Activated CD8-positive, alpha-beta T cell treated with anti-CD3 and anti-CD28 coated beads, Interleukin-2, amount 10 ng/mL, durations not matched to agents 7 days and 5 days (primary cell): ENCODE measurements around the gene ZG16. TPM values are rescaled to one million over a fixed set of nuclear protein-coding genes. Genes with fewer than 3 reads are reported as not detected.
"Not testable (repeated sequence)": the region's sequence is repeated elsewhere in the genome, so short reads cannot be mapped to it uniquely, and the experiment has no call there.

Experiments used
- ATAC-seq: fragments of 150-1000 bp; cut with Tn5 transposase; one replicate; pipeline ENCODE4 v1.10.0; 2021; ENCODE audit warnings: moderate library complexity
- CTCF ChIA-PET: fragments of 350-600 bp; sonication (Branson Sonifier 250); formaldehyde crosslinking; loops from one replicate; lab custom pipeline; 2021; ENCODE audit warnings: antibody characterized with exemption; lab: Charles Lee
- POLR2A ChIA-PET: fragments of 350-600 bp; sonication (Branson Sonifier 250); formaldehyde crosslinking; loops from one replicate; lab custom pipeline; 2021; ENCODE audit warnings: antibody characterized with exemption; lab: Charles Lee
- DNase-seq: peaks from one replicate; pipeline ENCODE4 v3.0.0-alpha.2; 2020
- H3K27ac Mint-ChIP-seq: one replicate; pipeline ENCODE4 v1.8.0; 2021; ENCODE audit warnings: mild to moderate bottlenecking, mixed read lengths
- H3K27me3 Mint-ChIP-seq: one replicate; pipeline ENCODE4 v1.8.0; 2021; ENCODE audit warnings: low read depth, mixed read lengths
- H3K36me3 Mint-ChIP-seq: one replicate; pipeline ENCODE4 v1.8.0; 2021; ENCODE audit warnings: low read depth, mixed read lengths
- H3K4me1 Mint-ChIP-seq: one replicate; pipeline ENCODE4 v1.8.0; 2021; ENCODE audit warnings: low read depth, mixed read lengths
- H3K4me3 Mint-ChIP-seq: one replicate; pipeline ENCODE4 v1.8.0; 2021; ENCODE audit warnings: mild to moderate bottlenecking, mixed read lengths
- H3K9me3 Mint-ChIP-seq: one replicate; pipeline ENCODE4 v1.8.0; 2022; ENCODE audit warnings: mixed read lengths; ENCODE audit not compliant: insufficient read depth
- total RNA-seq, 2 experiments: library from RNA; stranded (reverse); gene quantifications; one replicate each; pipeline ENCODE4 v1.2.3, GENCODE V29; 2021

The ZG16 gene
- total RNA-seq, 2 experiments from 2014 or later, result not detected

- CTCF ChIA-PET, result interaction anchor here (1.0 to 3.9 kb wide), 3 partner anchors 10 to 36 kb away, joined by 3 to 16 read pairs (median 10); no protein-coding TSS in a partner anchor
- Mint-ChIP-seq H3K4me1 (peaks cover 38% of the 10 kb centered on the region), H3K36me3 (peaks cover 34% of the 10 kb centered on the region)
- not testable (repeated sequence) for ATAC-seq, H3K9me3 Mint-ChIP-seq, DNase-seq, H3K27ac Mint-ChIP-seq, H3K4me3 Mint-ChIP-seq, H3K27me3 Mint-ChIP-seq
- POLR2A ChIA-PET, result interaction anchor here (0.6 to 0.9 kb wide), 2 partner anchors 41 to 153 kb away, joined by 3 read pairs; no protein-coding TSS in a partner anchor
Observed at GRCh38 chr16:29748760-29749149, 29.3 kb upstream of the ZG16 start.

DNA sequence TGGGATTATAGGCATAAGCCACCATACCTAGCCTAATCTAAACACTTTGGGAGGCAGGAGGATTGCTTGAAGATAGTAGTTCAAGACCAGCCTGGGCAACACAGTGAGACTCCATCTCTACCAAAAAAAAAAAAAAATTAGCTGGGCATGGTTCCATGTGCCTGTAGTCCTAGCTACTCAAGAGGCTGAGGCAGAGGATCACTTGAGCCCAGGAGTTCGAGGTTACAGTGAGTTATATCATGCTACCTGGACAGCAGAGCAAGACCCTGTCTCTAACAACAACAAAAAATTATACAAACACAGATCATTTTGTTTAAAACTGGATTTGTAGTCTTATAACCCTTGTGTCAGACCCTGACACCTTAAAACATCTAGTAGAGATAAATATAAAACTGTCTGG lies 24.5 kb upstream of the ZG16 start:
- no peaks in the 10 kb centered on the region for H3K9me3 Mint-ChIP-seq
- ChIA-PET CTCF (interaction anchor here (1.4 to 1.9 kb wide), 4 partner anchors 8 to 42 kb away, joined by 3 to 10 read pairs (median 8); partner anchors contain the start of genes C16orf54 and KIF22), POLR2A (interaction anchor here (1.7 kb wide), 1 partner anchor 10 kb away, joined by 4 read pairs; no protein-coding TSS in a partner anchor)
- ATAC-seq, result no peak
- no peak overlapping the region for H3K4me3 Mint-ChIP-seq
- H3K4me1 Mint-ChIP-seq, result peaks cover 23% of the 10 kb centered on the region
- DNase-seq, result no peak
- peaks cover 8% of the 10 kb centered on the region for H3K36me3 Mint-ChIP-seq
- no peaks in the 10 kb centered on the region for H3K27me3 Mint-ChIP-seq
- no peak overlapping the region for H3K27ac Mint-ChIP-seq

GRCh38 chr16:29756654-29757053 lies 21.4 kb upstream of the ZG16 start:
- peak; percentile 16 for ATAC-seq
- H3K4me1 Mint-ChIP-seq, result peaks cover 17% of the 10 kb centered on the region

GRCh38 chr16:29757086-29757485 lies 21.0 kb upstream of the ZG16 start:
- DNase-seq, ATAC-seq, H3K4me3 Mint-ChIP-seq, POLR2A ChIA-PET, H3K27me3 Mint-ChIP-seq, H3K36me3 Mint-ChIP-seq, H3K27ac Mint-ChIP-seq, H3K9me3 Mint-ChIP-seq: not testable (repeated sequence)
- peaks cover 17% of the 10 kb centered on the region for H3K4me1 Mint-ChIP-seq
- CTCF ChIA-PET, result interaction anchor here (1.5 kb wide), 2 partner anchors 28 to 33 kb away, joined by 4 to 8 read pairs; partner anchors contain the start of gene KIF22

More at GRCh38 chr16:29756654-29757053, 21.4 kb upstream of the ZG16 start:
- ChIA-PET CTCF (interaction anchor here (1.5 kb wide), 2 partner anchors 28 to 33 kb away, joined by 4 to 8 read pairs; partner anchors contain the start of gene KIF22), POLR2A (no interaction called here)
- no peak overlapping the region for H3K4me3 Mint-ChIP-seq
- no peaks in the 10 kb centered on the region for H3K9me3 Mint-ChIP-seq
- no peaks in the 10 kb centered on the region for H3K36me3 Mint-ChIP-seq
- H3K27me3 Mint-ChIP-seq, result no peaks in the 10 kb centered on the region
- H3K27ac Mint-ChIP-seq, result no peak overlapping the region
- DNase-seq, result no peak

GRCh38 chr16:29757950-29758466 lies 20.0 kb upstream of the ZG16 start:
- Mint-ChIP-seq H3K27me3 (peaks cover 2% of the 10 kb centered on the region), H3K36me3 (no peaks in the 10 kb centered on the region), H3K4me3 (no peak overlapping the region), H3K9me3 (no peaks in the 10 kb centered on the region), H3K4me1 (peaks cover 17% of the 10 kb centered on the region), H3K27ac (no peak overlapping the region)
- DNase-seq (no peak), ATAC-seq (no peak)
- CTCF ChIA-PET, result interaction anchor here (1.2 to 1.5 kb wide), 4 partner anchors 10 to 32 kb away, joined by 3 to 8 read pairs (median 4); partner anchors contain the start of gene KIF22
- POLR2A ChIA-PET, result interaction anchor here (1.4 kb wide), 1 partner anchor 32 kb away, joined by 4 read pairs; the partner anchor contains the start of gene KIF22

GRCh38 chr16:29760567-29761279 lies 17.3 kb upstream of the ZG16 start:
- ChIA-PET POLR2A (no interaction called here), CTCF (interaction anchor here (0.9 to 1.1 kb wide), 2 partner anchors 22 to 30 kb away, joined by 3 to 6 read pairs; partner anchors contain the start of gene KIF22)
- ATAC-seq (peak; percentile 36), DNase-seq (no peak)
- Mint-ChIP-seq H3K27ac (no peak overlapping the region), H3K9me3 (no peaks in the 10 kb centered on the region), H3K27me3 (peaks cover 3% of the 10 kb centered on the region), H3K4me1 (peaks cover 7% of the 10 kb centered on the region), H3K36me3 (no peaks in the 10 kb centered on the region), H3K4me3 (no peak overlapping the region)

DNA sequence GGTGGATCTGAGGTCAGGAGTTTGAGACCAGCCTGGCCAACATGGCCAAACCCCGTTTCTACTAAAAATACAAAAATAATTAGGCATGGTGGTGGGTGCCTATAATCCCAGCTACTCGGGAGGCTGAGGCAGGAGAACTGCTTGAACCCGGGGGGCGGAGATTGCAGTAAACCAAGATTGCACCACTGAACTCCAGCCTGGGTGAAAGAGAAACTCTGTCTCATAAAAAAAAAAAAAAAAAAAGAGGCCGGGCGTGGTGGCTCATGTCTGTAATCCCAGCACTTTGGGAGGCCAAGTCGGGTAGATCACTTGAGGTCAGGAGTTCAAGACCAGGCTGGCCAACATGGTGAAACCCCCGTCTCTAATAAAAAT lies 16.8 kb upstream of the ZG16 start:
- H3K27ac Mint-ChIP-seq, H3K4me1 Mint-ChIP-seq, H3K4me3 Mint-ChIP-seq, H3K9me3 Mint-ChIP-seq, DNase-seq, H3K27me3 Mint-ChIP-seq, H3K36me3 Mint-ChIP-seq, POLR2A ChIA-PET, CTCF ChIA-PET, ATAC-seq: not testable (repeated sequence)

DNA sequence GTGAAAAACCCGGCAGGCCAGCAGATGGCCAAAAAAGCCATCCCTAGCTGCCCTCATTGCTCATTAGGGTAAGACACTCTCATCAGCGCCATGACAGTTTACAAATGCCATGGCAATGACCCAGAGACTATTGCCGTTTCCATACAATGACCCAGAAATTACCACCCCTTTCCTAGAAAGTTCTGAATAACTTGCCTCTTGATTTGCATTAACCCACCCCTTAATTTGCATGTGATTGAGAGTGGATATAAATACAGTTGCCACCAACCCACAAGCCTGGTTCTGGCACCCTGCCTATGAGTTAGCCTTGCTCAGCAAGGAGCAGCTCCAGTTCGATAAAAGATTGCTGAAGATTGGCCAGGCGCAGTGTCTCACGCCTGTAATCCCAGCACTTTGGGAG lies 16.2 kb upstream of the ZG16 start:
- DNase-seq (no peak), ATAC-seq (no peak)
- CTCF ChIA-PET, result no interaction called here
- Mint-ChIP-seq H3K9me3 (no peaks in the 10 kb centered on the region), H3K27me3 (peaks cover 3% of the 10 kb centered on the region), H3K4me1 (peaks cover 4% of the 10 kb centered on the region), H3K4me3 (no peak overlapping the region), H3K36me3 (no peaks in the 10 kb centered on the region), H3K27ac (no peak overlapping the region)
- POLR2A ChIA-PET, result no interaction called here

DNA sequence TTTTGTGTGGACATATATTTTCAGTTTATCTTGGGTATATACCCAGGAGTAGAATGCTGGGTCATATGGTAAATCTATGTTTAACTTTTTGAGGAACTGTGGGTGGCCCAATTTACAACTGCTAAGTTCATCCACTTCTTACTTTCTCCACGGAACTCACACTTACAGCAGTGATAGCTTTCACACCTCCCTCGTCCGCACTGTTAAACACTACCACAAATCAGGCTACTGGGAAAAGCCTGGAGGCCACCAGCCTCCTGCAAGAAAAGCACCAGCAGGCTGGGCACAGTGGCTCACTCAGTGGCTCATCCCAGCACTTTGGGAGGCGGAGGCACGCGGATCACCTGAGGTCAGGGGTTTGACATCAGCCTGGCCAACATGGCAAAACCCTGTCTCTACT lies 14.7 kb upstream of the ZG16 start:
- DNase-seq (no peak), ATAC-seq (no peak)
- Mint-ChIP-seq H3K27me3 (peaks cover 3% of the 10 kb centered on the region), H3K36me3 (no peaks in the 10 kb centered on the region), H3K9me3 (no peaks in the 10 kb centered on the region), H3K27ac (no peak overlapping the region), H3K4me1 (no peaks in the 10 kb centered on the region), H3K4me3 (no peak overlapping the region)
- POLR2A ChIA-PET, result no interaction called here
- CTCF ChIA-PET, result no interaction called here

DNA sequence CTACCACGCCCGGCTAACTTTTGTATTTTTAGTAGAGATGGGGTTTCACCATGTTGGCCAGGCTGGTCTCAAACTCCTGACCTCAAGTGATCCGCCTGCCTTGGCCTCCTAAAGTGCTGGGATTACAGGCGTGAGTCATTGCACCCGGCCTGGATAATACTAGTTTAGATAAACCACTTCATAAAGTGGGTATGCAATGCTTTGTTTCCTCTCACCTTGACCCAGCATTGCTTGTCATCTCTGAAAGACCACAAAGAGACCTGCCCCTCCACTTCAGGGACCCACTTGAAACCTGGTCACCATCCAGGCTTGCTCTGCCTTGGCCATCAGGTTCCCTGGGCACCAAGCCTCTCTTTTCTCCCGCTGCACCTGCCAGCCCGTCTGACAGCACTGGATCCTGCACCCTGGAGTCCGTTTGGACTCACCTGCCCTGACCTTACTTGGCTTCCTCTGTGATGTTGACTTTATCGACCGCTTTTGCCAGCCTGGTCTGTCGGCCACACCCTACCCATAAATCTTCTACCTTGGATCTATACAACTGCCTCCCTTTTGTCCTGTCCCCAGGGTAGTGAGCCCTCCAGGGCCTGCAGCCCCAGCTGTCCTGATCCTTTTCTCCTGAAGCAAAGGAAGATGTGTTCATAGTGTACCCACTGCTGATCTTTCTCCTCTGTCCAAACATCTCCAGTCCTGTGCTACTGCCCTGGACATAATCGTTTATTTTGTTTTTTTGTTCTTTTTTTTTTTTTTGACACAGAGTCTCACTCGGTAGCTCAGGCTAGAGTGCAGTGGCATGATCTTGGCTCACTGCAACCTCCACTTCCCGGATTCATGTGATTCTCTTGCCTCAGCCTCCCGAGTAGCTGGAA lies 12.7 kb upstream of the ZG16 start:
- H3K4me3 Mint-ChIP-seq, result no peak overlapping the region
- no peaks in the 10 kb centered on the region for H3K4me1 Mint-ChIP-seq
- H3K27ac Mint-ChIP-seq, result no peak overlapping the region
- ChIA-PET POLR2A (no interaction called here), CTCF (no interaction called here)
- ATAC-seq, result no peak
- peaks cover 3% of the 10 kb centered on the region for H3K27me3 Mint-ChIP-seq
- H3K36me3 Mint-ChIP-seq, result no peaks in the 10 kb centered on the region
- no peak for DNase-seq
- no peaks in the 10 kb centered on the region for H3K9me3 Mint-ChIP-seq

DNA sequence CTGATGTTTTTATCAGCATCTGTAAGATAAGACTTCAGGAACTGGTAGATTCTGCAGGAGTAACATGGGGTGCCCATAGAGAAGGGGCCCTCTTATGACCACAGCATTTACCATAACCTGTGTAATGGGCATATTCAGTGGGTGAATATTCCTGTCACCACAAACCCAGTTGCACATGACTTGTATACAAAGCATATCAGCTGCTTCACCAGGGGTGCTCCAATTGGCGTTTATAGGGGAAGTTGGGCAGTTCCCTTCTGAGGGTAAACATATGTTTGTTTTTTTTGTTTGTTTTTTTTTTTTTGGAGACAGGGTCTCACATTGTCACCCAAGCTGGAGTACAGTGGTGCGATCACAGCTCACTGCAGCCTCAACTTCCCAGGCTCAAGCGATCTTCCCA lies 11.5 kb upstream of the ZG16 start:
- Mint-ChIP-seq H3K4me3 (no peak overlapping the region), H3K9me3 (no peaks in the 10 kb centered on the region), H3K27ac (no peak overlapping the region), H3K27me3 (peaks cover 3% of the 10 kb centered on the region), H3K36me3 (no peaks in the 10 kb centered on the region), H3K4me1 (no peaks in the 10 kb centered on the region)
- DNase-seq, result no peak
- ChIA-PET CTCF (interaction anchor here (1.0 kb wide), 1 partner anchor 18 kb away, joined by 3 read pairs; no protein-coding TSS in a partner anchor), POLR2A (no interaction called here)
- ATAC-seq, result no peak
